Right renal cortex interstitium (tissue), 3 donors: ENCODE results near the gene TMTC1. TPM values are rescaled to one million over a fixed set of nuclear protein-coding genes. Genes with fewer than 3 reads are reported as not detected.

Source experiments
- DNase-seq, 3 donors: peaks; one replicate each; pipeline ENCODE4 v3.0.0-alpha.2; 2013; ENCODE audit warnings: low read depth in 3 of 3, low spot score in 2 of 3
- polyA plus RNA-seq, 3 donors: library from polyadenylated mRNA; unstranded; fragments of 120-200 nt; gene quantifications; one replicate each; pipeline ENCODE4 v1.2.1, GENCODE V29; 2013; ENCODE audit not compliant: insufficient read length in 3 of 3

TMTC1 gene
- polyA plus RNA-seq, 3 donors: 27.1 to 34.1 (median 28.6) TPM

- no peak for DNase-seq
Observed at GRCh38 chr12:29508949-29509348, 274.8 kb downstream of the TMTC1 start.

GRCh38 chr12:29505122-29505521 is 278.6 kb downstream of the TMTC1 start:
- no peak for DNase-seq

GRCh38 chr12:29503283-29503682 is 280.5 kb downstream of the TMTC1 start:
- DNase-seq: no peak

GRCh38 chr12:29499235-29499634 is 284.5 kb downstream of the TMTC1 start:
- no peak for DNase-seq

- no peak for DNase-seq
Observed at GRCh38 chr12:29497588-29497987, 286.2 kb downstream of the TMTC1 start, which contains the start of gene OVCH1. Gene OVCH1, minus strand, starts transcription at chr12:29497686. Its CDS starts 0 bp downstream, at chr12:29497686.

GRCh38 chr12:29492891-29493290 is 290.9 kb downstream of the TMTC1 start:
- DNase-seq: no peak

GRCh38 chr12:29486972-29487371 is 296.8 kb downstream of the TMTC1 start:
- no peak for DNase-seq

- no peak for DNase-seq
Observed at GRCh38 chr12:29463198-29463597, 320.5 kb downstream of the TMTC1 start.

GRCh38 chr12:29460082-29460481 is 323.7 kb downstream of the TMTC1 start:
- no peak for DNase-seq

GRCh38 chr12:29455087-29455486 is 328.7 kb downstream of the TMTC1 start:
- no peak for DNase-seq

- DNase-seq: no peak
Observed at GRCh38 chr12:29451888-29452287, 331.9 kb downstream of the TMTC1 start.
